GM08714 (cell line): Measurements from ENCODE around the gene LAMA1.

Source experiments
- H3K4me3 ChIP-seq: fragments of 200-500 bp; sonication (Bioruptor generic); 2 replicates; pipeline ENCODE4 v1.5.1; 2014; ENCODE audit warnings: mild to moderate bottlenecking, low read length, inconsistent platforms
- ZNF274 ChIP-seq: IDR thresholded peaks from 2 replicates; pipeline ENCODE4 v1.6.1; 2012; ENCODE audit warnings: mild to moderate bottlenecking, low read depth, low read length

Gene LAMA1

GRCh38 chr18:7084080-7085065 lies 33.2 kb downstream of the LAMA1 start:
- no peak overlapping the region for H3K4me3 ChIP-seq
- TF ChIP-seq ZNF274 = no peak

DNA sequence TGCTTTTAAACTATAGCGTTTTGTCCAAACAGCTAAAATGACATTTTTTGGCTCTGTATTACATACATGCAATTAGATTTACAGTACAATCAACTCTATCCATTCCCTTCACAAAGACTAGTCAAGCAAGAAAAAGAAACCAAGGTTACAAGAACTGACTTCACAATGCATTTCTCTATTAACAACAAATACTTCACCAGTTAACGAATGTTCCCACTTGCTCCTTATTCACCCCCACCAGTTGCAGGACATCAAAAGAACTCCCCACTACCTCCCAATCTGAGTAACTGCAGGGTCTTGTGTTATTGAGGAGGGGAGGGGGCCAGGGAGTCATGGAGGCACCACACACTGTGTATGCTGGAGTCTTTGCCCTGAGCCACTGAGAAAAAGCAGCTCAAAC lies 34.9 kb downstream of the LAMA1 start:
- TF ChIP-seq ZNF274 = no peak
- H3K4me3 ChIP-seq = no peak overlapping the region

- TF ChIP-seq ZNF274 = no peak
- no peak overlapping the region for H3K4me3 ChIP-seq
Observed at GRCh38 chr18:7079231-7079630, 38.4 kb downstream of the LAMA1 start.

GRCh38 chr18:7072593-7072992 lies 45.0 kb downstream of the LAMA1 start:
- no peak overlapping the region for H3K4me3 ChIP-seq
- TF ChIP-seq ZNF274 = no peak

GRCh38 chr18:7071600-7071999 lies 46.0 kb downstream of the LAMA1 start:
- H3K4me3 ChIP-seq = no peak overlapping the region
- TF ChIP-seq ZNF274 = no peak

GRCh38 chr18:7070466-7070865 lies 47.1 kb downstream of the LAMA1 start:
- TF ChIP-seq ZNF274 = no peak
- H3K4me3 ChIP-seq = no peak overlapping the region

GRCh38 chr18:7068871-7069590 lies 48.6 kb downstream of the LAMA1 start:
- TF ChIP-seq ZNF274 = no peak

GRCh38 chr18:7066965-7067555 lies 50.5 kb downstream of the LAMA1 start:
- no peak overlapping the region for H3K4me3 ChIP-seq

More at GRCh38 chr18:7068871-7069590, 48.6 kb downstream of the LAMA1 start:
- H3K4me3 ChIP-seq = no peak overlapping the region

GRCh38 chr18:7065736-7066135 lies 51.9 kb downstream of the LAMA1 start:
- TF ChIP-seq ZNF274 = no peak
- H3K4me3 ChIP-seq = no peak overlapping the region

More at GRCh38 chr18:7066965-7067555, 50.5 kb downstream of the LAMA1 start:
- TF ChIP-seq ZNF274 = no peak

- TF ChIP-seq ZNF274 = no peak
- H3K4me3 ChIP-seq = no peak overlapping the region
Observed at GRCh38 chr18:7064346-7064745, 53.3 kb downstream of the LAMA1 start.

GRCh38 chr18:7062811-7063210 lies 54.8 kb downstream of the LAMA1 start:
- no peak overlapping the region for H3K4me3 ChIP-seq
- TF ChIP-seq ZNF274 = no peak

GRCh38 chr18:7062236-7062635 lies 55.4 kb downstream of the LAMA1 start:
- H3K4me3 ChIP-seq = no peak overlapping the region
- TF ChIP-seq ZNF274 = no peak

DNA sequence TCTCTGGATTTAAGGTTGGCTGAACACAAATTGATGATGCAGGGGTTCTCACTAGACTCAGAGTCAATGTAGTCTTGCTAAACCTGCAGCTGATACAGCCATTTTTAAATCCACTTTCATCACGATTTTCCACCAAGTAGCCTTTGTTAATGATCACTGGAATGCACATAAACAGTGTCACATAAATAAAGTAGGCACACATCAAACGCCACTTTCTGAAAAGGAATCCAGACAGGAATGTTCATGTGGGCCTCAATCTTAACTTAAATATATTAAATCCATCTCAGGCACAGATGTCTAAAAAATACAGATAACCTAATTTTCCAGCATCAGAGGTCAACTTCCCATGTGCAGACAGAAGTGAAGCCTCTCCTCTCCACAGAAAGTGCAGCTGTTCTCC lies 58.3 kb downstream of the LAMA1 start:
- no peak for TF ChIP-seq ZNF274
- no peak overlapping the region for H3K4me3 ChIP-seq

DNA sequence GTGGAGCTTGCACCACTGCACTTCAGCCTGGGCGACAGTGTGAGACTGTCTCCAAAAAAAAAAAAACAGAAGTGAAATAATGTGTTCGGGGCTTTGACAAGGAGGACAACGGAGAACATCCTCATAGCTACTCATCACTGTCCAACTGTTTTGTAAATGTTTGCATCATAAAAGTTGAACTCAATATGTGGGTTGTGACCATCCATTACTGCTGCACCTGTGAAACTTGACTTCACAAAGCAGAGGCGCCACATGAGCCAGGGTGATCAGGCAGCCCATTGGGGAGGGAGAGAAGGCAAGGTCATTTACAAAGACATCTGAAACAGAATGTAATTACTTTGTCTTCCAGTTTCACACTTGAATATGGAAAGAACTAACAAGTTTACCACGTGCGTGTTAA lies 61.6 kb downstream of the LAMA1 start:
- H3K4me3 ChIP-seq = no peak overlapping the region
- no peak for TF ChIP-seq ZNF274
